ENCODE data around the gene ERLIN1.

Gene ERLIN1

DNA sequence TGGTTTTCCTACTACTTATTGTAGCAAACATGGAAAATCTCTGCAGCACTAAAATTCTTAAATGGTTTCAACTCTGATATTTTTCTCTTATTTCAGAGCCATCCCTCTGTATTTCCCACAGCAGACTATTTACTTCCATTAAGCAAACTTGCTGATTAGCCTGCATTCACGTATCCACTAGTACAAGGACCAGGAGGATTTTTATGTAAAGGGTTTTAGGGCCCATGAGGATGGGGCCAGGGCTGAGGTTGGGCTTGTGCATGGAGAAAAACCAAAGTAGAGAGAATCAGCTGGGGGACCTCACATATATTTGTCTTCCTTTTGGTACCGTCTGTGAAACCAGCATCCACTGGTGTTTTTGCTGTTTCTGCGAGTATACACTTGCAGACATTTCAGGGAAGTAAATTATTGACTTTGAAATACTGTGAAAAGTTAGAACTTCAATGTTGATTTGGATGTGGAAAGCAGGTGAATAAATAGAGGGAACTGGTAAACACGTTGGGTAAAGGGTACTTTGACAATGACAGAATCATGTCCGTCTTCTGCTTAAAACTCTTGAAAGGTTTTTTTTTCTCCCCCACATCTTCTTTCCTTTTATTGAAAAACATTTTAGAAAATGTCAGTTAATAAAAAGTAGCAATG lies 44.3 kb downstream of the ERLIN1 start:
- no peak overlapping the region for H3K27ac Mint-ChIP-seq
- H3K36me3 Mint-ChIP-seq (ENCODE audit: low read depth) = no peaks in the 10 kb centered on the region
- H3K4me1 Mint-ChIP-seq = no peaks in the 10 kb centered on the region
- H3K9me3 Mint-ChIP-seq = no peaks in the 10 kb centered on the region
- no peak for TF ChIP-seq CTCF (IDR thresholded peaks at IDR 0.05; ENCODE audit: unreplicated experiment in 3 of 3)
- H3K27me3 Mint-ChIP-seq (ENCODE audit: low read depth) = no peaks in the 10 kb centered on the region
- H3K4me3 Mint-ChIP-seq = no peak overlapping the region

DNA sequence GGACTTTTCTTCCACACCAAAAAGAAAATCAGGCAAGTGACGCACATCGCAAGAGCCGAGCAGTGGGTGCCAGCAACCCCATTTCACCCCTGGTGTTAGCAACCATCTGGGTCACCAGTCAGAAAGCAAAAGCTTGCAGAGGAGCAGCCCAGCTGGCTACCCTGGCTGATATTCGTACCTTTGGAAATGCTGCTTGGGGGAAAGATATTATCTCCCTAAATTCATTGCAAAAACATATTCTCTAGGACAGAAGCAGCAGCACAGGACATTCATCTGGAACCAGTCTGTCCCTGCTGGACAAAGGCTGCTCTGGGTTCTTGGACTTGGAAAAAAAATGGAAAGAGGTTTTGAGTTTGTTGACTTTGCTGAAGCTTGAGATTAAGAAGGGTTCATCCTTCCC lies 45.8 kb downstream of the ERLIN1 start:
- Mint-ChIP-seq H3K4me1 (no peaks in the 10 kb centered on the region), H3K27me3 (ENCODE audit: low read depth) (no peaks in the 10 kb centered on the region), H3K9me3 (no peaks in the 10 kb centered on the region), H3K36me3 (ENCODE audit: low read depth) (no peaks in the 10 kb centered on the region), H3K27ac (no peak overlapping the region), H3K4me3 (no peak overlapping the region)
- TF ChIP-seq CTCF (IDR thresholded peaks at IDR 0.05; ENCODE audit: unreplicated experiment in 3 of 3) = no peak

DNA sequence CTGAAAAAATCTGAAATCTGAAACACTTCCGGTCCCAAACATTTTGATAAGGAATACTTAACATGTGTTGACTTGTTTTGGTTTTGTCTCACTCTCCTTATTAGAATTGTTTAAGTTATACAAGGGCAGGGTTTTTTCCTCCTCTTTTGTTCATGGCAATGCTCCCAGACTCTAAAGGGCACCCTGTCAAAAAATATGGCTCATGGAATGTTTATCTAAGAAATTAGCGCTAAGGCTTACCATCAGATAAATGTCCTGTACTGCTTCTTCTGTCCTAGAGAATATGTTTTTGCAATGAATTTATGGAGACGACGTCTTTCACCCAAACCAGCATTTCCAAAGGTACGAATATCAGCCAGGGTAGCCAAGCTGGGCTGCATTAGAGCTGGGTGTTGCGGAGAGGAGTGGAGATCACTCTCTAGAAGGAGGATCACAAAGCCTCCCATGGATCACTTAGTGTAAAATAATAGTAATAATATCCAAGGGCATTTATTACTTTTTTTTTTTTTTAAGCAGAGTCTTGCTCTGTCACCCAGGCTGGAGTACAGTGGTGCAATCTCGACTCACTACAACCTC lies 46.8 kb downstream of the ERLIN1 start:
- no peaks in the 10 kb centered on the region for H3K4me1 Mint-ChIP-seq
- no peak overlapping the region for H3K4me3 Mint-ChIP-seq
- H3K27me3 Mint-ChIP-seq (ENCODE audit: low read depth) = no peaks in the 10 kb centered on the region
- peak overlapping the region in 2 of 3 experiments; percentile 11 to 30 for H3K27ac Mint-ChIP-seq
- no peak for TF ChIP-seq CTCF (IDR thresholded peaks at IDR 0.05; ENCODE audit: unreplicated experiment in 3 of 3)
- no peaks in the 10 kb centered on the region for H3K36me3 Mint-ChIP-seq (ENCODE audit: low read depth)
- H3K9me3 Mint-ChIP-seq = no peaks in the 10 kb centered on the region

- no peaks in the 10 kb centered on the region for H3K36me3 Mint-ChIP-seq (ENCODE audit: low read depth)
- no peak overlapping the region for H3K27ac Mint-ChIP-seq
- H3K4me1 Mint-ChIP-seq = peaks cover 11% of the 10 kb centered on the region
- H3K9me3 Mint-ChIP-seq = no peaks in the 10 kb centered on the region
- peaks cover 3% of the 10 kb centered on the region for H3K27me3 Mint-ChIP-seq (ENCODE audit: low read depth)
- no peak for TF ChIP-seq CTCF (IDR thresholded peaks at IDR 0.05; ENCODE audit: unreplicated experiment in 3 of 3)
- no peak overlapping the region for H3K4me3 Mint-ChIP-seq
These were observed 50.3 kb downstream of the ERLIN1 start for GRCh38 chr10:100135486-100135885.

DNA sequence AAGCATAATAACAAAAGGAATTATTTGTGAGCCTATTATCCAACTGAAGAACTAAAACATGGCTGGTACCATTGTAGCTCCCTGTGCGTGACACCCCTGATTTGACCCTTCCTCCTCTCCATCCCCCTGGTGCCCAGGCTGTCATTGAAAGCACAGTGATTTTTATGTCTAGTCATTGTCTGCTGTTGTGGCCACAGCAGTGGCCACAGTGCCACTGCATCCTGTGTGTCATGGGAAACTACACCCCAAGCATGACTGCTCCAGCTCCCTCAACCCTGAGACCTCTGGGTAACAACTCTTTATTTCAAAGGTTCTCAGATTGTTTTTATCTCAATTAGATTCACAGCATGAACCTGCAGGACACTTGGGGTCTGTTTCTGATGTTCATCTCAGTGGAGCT lies 52.0 kb downstream of the ERLIN1 start:
- TF ChIP-seq CTCF (IDR thresholded peaks at IDR 0.05; ENCODE audit: unreplicated experiment in 3 of 3) = no peak
- H3K27ac Mint-ChIP-seq = no peak overlapping the region
- no peak overlapping the region for H3K4me3 Mint-ChIP-seq
- H3K4me1 Mint-ChIP-seq = peaks cover 16% of the 10 kb centered on the region
- H3K36me3 Mint-ChIP-seq (ENCODE audit: low read depth) = no peaks in the 10 kb centered on the region
- H3K9me3 Mint-ChIP-seq = no peaks in the 10 kb centered on the region
- H3K27me3 Mint-ChIP-seq (ENCODE audit: low read depth) = peaks cover 3% of the 10 kb centered on the region

DNA sequence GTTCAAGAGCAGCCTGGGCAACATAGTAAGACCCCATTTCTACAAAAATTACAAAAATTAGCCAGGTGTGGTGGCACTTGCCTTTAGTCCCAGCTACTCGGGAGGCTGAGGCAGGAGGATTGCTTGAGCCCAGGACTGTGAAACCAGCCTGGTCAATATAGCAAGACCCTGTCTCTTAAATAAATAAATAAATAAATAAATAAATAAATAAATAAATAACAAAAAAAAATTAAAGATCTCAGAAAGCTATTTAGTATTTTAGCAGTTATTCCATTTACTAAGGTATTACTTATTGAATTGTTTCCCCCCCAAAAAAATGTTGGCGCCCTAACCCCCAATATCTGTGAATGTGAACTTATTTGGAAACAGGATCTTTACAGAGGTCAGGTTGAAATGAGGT lies 53.4 kb downstream of the ERLIN1 start:
- no peak for TF ChIP-seq CTCF (IDR thresholded peaks at IDR 0.05; ENCODE audit: unreplicated experiment in 3 of 3)

More for the DNA sequence above, 53.4 kb downstream of the ERLIN1 start:
- no peak overlapping the region for H3K27ac Mint-ChIP-seq
- H3K4me1 Mint-ChIP-seq = peaks cover 19% of the 10 kb centered on the region
- H3K9me3 Mint-ChIP-seq = no peaks in the 10 kb centered on the region
- H3K27me3 Mint-ChIP-seq (ENCODE audit: low read depth) = peaks cover 3% of the 10 kb centered on the region
- no peaks in the 10 kb centered on the region for H3K36me3 Mint-ChIP-seq (ENCODE audit: low read depth)
- H3K4me3 Mint-ChIP-seq = no peak overlapping the region
